Activated CD4-positive, CD25-positive, alpha-beta regulatory T cell treated with anti-CD3 and anti-CD28 coated beads, Interleukin-2, amount 50 U/mL, for 72 hours (primary cell): ENCODE data around the gene KRTAP13-4.

Experiments
- DNase-seq: peaks from one replicate; pipeline ENCODE4 v3.0.0; 2021

Gene KRTAP13-4

GRCh38 chr21:30430170-30430655 lies at the start of gene KRTAP13-4:
TSS of gene KRTAP13-4 (plus strand) at chr21:30430220. CDS start at chr21:30430276, 56 bp downstream.
- DNase-seq: no peak

GRCh38 chr21:30382201-30382600 lies 47.8 kb upstream of the KRTAP13-4 start:
- no peak for DNase-seq

- no peak for DNase-seq
Observed at GRCh38 chr21:30391492-30392025, 38.5 kb upstream of the KRTAP13-4 start.

GRCh38 chr21:30395731-30396130 lies 34.3 kb upstream of the KRTAP13-4 start, which contains the start of gene KRTAP13-1:
TSS of gene KRTAP13-1 (plus strand) at chr21:30396031. CDS start at chr21:30396087, 56 bp downstream.
- no peak for DNase-seq

- DNase-seq: no peak
Observed at GRCh38 chr21:30408782-30409494, 21.1 kb upstream of the KRTAP13-4 start.

GRCh38 chr21:30415993-30416392 lies 14.0 kb upstream of the KRTAP13-4 start:
- DNase-seq: no peak

- no peak for DNase-seq
Observed at GRCh38 chr21:30425826-30426225, 4.2 kb upstream of the KRTAP13-4 start, which contains the start of gene KRTAP13-3. TSS of gene KRTAP13-3 (minus strand) at chr21:30425926. CDS start at chr21:30425912, 14 bp downstream.

- no peak for DNase-seq
Observed at GRCh38 chr21:30426731-30427130, 3.3 kb upstream of the KRTAP13-4 start.

- DNase-seq: no peak
Observed at GRCh38 chr21:30434033-30434631, 4.1 kb downstream of the KRTAP13-4 start.

GRCh38 chr21:30437010-30437565 lies 7.1 kb downstream of the KRTAP13-4 start:
- DNase-seq: no peak

- DNase-seq: no peak
Observed at GRCh38 chr21:30439975-30440374, 10.0 kb downstream of the KRTAP13-4 start, which contains the start of gene KRTAP15-1. TSS of gene KRTAP15-1 (plus strand) at chr21:30440275. CDS start at chr21:30440328, 53 bp downstream.

- no peak for DNase-seq
Observed at GRCh38 chr21:30443226-30443625, 13.2 kb downstream of the KRTAP13-4 start.

GRCh38 chr21:30444204-30444603 lies 14.2 kb downstream of the KRTAP13-4 start:
- DNase-seq: no peak

GRCh38 chr21:30447056-30447455 lies 17.0 kb downstream of the KRTAP13-4 start:
- DNase-seq: no peak

GRCh38 chr21:30448514-30448913 lies 18.5 kb downstream of the KRTAP13-4 start:
- DNase-seq: no peak

GRCh38 chr21:30463713-30464112 lies 33.7 kb downstream of the KRTAP13-4 start:
- no peak for DNase-seq

- DNase-seq: no peak
Observed at GRCh38 chr21:30468900-30469714, 39.1 kb downstream of the KRTAP13-4 start.

- no peak for DNase-seq
Observed at GRCh38 chr21:30478004-30478403, 48.0 kb downstream of the KRTAP13-4 start.

- no peak for DNase-seq
Observed at GRCh38 chr21:30479259-30479658, 49.2 kb downstream of the KRTAP13-4 start.

GRCh38 chr21:30480145-30480544 lies 50.1 kb downstream of the KRTAP13-4 start, which contains the start of gene KRTAP19-1:
TSS of gene KRTAP19-1 (minus strand) at chr21:30480367. CDS start at chr21:30480317, 50 bp downstream.
- no peak for DNase-seq
